Parathyroid adenoma (tissue), 2 donors: Measurements from ENCODE around the gene GIGYF1.
A peak's percentile ranks its signal among the peaks of the same experiment; 100 is the strongest.
"Not testable (repeated sequence)": the region's sequence is repeated elsewhere in the genome, so short reads cannot be mapped to it uniquely, and the experiment has no call there.

Source experiments
- H2AFZ ChIP-seq: fragments of 300-600 bp; sonication (generic); one replicate; pipeline ENCODE4 v1.7.0; 2017; ENCODE audit warnings: antibody characterized with exemption, mild to moderate bottlenecking
- H3K27ac ChIP-seq: fragments of 300-600 bp; sonication (generic); one replicate; pipeline ENCODE4 v1.7.0; 2017
- H3K27me3 ChIP-seq: fragments of 300-600 bp; sonication (generic); one replicate; pipeline ENCODE4 v1.7.0; 2017; ENCODE audit warnings: low read length; ENCODE audit not compliant: control insufficient read depth, insufficient read depth
- H3K36me3 ChIP-seq: fragments of 300-600 bp; sonication (generic); one replicate; pipeline ENCODE4 v1.7.0; 2017; ENCODE audit warnings: low read length; ENCODE audit not compliant: control insufficient read depth, insufficient read depth
- H3K4me1 ChIP-seq: fragments of 300-600 bp; sonication (generic); one replicate; pipeline ENCODE4 v1.7.0; 2017; ENCODE audit warnings: control low read depth
- H3K4me2 ChIP-seq: fragments of 300-600 bp; sonication (generic); one replicate; pipeline ENCODE4 v1.7.0; 2017; ENCODE audit warnings: low read length
- H3K4me3 ChIP-seq: fragments of 300-600 bp; sonication (generic); one replicate; pipeline ENCODE4 v1.7.0; 2017; ENCODE audit warnings: low read depth, low read length
- H3K79me2 ChIP-seq: fragments of 300-600 bp; sonication (generic); one replicate; pipeline ENCODE4 v1.7.0; 2017; ENCODE audit warnings: control low read depth
- H3K9ac ChIP-seq: fragments of 300-600 bp; sonication (generic); one replicate; pipeline ENCODE4 v1.7.0; 2017; ENCODE audit warnings: mild to moderate bottlenecking
- H3K9me3 ChIP-seq: fragments of 300-600 bp; sonication (generic); one replicate; pipeline ENCODE4 v1.7.0; 2017; ENCODE audit warnings: low read length; ENCODE audit not compliant: control insufficient read depth
- TF ChIP-seq, protein P1 (sequence below): fragments of 300-600 bp; sonication (generic); IDR thresholded peaks from one replicate; pipeline ENCODE4 v1.7.0; 2017; ENCODE audit warnings: antibody characterized with exemption, mild to moderate bottlenecking
- donor health status: primary hyperparathyroidism.

Gene GIGYF1

GRCh38 chr7:100673302-100673941 is 20.6 kb downstream of the GIGYF1 start, which contains the start of gene GNB2:
GNB2 (plus strand) TSS chr7:100673740; CDS start chr7:100676266, 2,526 bp downstream.
- TF ChIP-seq, protein P1, sequence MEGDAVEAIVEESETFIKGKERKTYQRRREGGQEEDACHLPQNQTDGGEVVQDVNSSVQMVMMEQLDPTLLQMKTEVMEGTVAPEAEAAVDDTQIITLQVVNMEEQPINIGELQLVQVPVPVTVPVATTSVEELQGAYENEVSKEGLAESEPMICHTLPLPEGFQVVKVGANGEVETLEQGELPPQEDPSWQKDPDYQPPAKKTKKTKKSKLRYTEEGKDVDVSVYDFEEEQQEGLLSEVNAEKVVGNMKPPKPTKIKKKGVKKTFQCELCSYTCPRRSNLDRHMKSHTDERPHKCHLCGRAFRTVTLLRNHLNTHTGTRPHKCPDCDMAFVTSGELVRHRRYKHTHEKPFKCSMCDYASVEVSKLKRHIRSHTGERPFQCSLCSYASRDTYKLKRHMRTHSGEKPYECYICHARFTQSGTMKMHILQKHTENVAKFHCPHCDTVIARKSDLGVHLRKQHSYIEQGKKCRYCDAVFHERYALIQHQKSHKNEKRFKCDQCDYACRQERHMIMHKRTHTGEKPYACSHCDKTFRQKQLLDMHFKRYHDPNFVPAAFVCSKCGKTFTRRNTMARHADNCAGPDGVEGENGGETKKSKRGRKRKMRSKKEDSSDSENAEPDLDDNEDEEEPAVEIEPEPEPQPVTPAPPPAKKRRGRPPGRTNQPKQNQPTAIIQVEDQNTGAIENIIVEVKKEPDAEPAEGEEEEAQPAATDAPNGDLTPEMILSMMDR = no peak
- Histone ChIP-seq H3K79me2 (no peaks in the 10 kb centered on the region), H3K9me3 (no peaks in the 10 kb centered on the region), H3K4me2 (peak within 1 kb of the TSS; percentile 99), H3K36me3 (no peaks in the 10 kb centered on the region), H3K9ac (peak within 1 kb of the TSS; percentile 94), H3K4me3 (peak within 1 kb of the TSS; percentile 87), H3K4me1 (no peaks in the 10 kb centered on the region), H3K27me3 (no peaks in the 10 kb centered on the region), H2AFZ (peak within 1 kb of the TSS; percentile 92), H3K27ac (peak within 1 kb of the TSS; percentile 97)

- Histone ChIP-seq H3K4me2 (no peak overlapping the region), H3K79me2 (no peaks in the 10 kb centered on the region), H3K9ac (no peak overlapping the region), H3K36me3 (no peaks in the 10 kb centered on the region), H2AFZ (no peak overlapping the region), H3K4me1 (no peaks in the 10 kb centered on the region), H3K9me3 (no peaks in the 10 kb centered on the region), H3K4me3 (no peak overlapping the region), H3K27ac (no peak overlapping the region), H3K27me3 (no peaks in the 10 kb centered on the region)
- TF ChIP-seq, protein P1 = no peak
Measured at GRCh38 chr7:100671353-100672327, 22.4 kb downstream of the GIGYF1 start.

DNA sequence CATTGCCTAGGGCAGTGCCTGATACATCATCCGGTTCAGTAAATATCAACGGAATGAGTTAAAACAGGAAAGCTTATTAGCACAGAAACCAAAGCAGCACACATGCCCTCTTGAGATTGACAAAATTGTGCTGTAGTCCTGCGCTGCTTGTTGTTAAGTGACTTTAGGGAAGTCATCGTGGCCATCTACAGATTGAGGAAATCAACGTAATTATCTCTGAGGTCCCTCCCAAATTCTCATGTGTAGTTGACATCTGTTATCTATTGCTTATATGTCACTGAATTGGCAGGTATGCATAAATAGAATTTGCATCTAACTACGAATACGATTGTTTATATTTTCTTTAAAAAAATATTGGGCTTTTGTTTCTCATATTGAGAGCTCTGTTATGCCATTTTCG is 24.0 kb downstream of the GIGYF1 start:
- no peak overlapping the region for H2AFZ ChIP-seq
- no peaks in the 10 kb centered on the region for H3K9me3 ChIP-seq
- H3K4me2 ChIP-seq = no peak overlapping the region
- no peaks in the 10 kb centered on the region for H3K36me3 ChIP-seq
- no peak overlapping the region for H3K9ac ChIP-seq
- no peak overlapping the region for H3K4me3 ChIP-seq
- no peaks in the 10 kb centered on the region for H3K4me1 ChIP-seq
- no peaks in the 10 kb centered on the region for H3K27me3 ChIP-seq
- no peaks in the 10 kb centered on the region for H3K79me2 ChIP-seq
- H3K27ac ChIP-seq = no peak overlapping the region
- TF ChIP-seq, protein P1 = no peak

DNA sequence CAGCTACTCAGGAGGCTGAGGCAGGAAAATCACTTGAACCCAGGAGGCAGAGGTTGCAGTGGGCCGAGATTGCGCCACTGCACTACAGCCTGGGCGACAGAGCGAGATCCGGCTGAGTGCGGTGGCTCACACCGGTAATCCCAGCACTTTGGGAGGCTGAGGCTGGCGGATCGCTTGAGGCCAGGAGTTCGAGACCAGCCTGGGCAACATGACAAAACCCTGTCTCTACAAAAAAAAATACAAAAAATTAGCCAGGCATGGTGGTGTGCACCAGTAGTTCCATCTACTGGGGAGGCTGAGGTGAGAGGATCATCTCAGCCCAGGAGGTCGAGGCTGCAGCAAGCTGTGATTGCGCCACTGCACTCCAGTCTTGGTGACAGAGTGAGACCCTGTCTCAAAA is 24.9 kb downstream of the GIGYF1 start:
- not testable (repeated sequence) for H2AFZ ChIP-seq, H3K4me1 ChIP-seq, H3K4me3 ChIP-seq, H3K9me3 ChIP-seq, H3K27me3 ChIP-seq, H3K4me2 ChIP-seq, H3K9ac ChIP-seq, H3K27ac ChIP-seq, H3K36me3 ChIP-seq, H3K79me2 ChIP-seq

DNA sequence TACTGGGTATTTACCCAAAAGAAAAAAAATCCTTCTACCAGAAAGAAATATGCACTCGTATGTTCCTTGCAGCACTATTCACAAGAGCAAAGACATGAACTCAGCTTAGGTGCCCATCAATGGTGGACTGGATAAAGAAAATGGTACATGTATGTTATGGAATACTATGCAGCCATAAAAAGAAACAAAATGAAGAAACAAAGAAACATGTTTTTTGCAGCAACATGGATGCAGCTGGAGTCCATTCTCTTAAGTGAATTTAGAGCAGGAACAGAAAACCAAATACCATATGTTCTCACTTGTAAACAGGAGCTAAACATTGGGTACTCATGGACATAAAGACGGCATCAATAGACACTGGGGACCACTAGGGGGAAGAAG is 26.0 kb downstream of the GIGYF1 start:
- Histone ChIP-seq H3K4me2 (no peak overlapping the region), H3K9me3 (no peaks in the 10 kb centered on the region)
- TF ChIP-seq, protein P1 = no peak

More for the DNA sequence above, 26.0 kb downstream of the GIGYF1 start:
- no peak overlapping the region for H3K4me3 ChIP-seq
- H3K79me2 ChIP-seq = no peaks in the 10 kb centered on the region
- H3K4me1 ChIP-seq = no peaks in the 10 kb centered on the region
- no peaks in the 10 kb centered on the region for H3K27me3 ChIP-seq
- no peaks in the 10 kb centered on the region for H3K36me3 ChIP-seq
- no peak overlapping the region for H3K9ac ChIP-seq
- H2AFZ ChIP-seq = no peak overlapping the region
- no peak overlapping the region for H3K27ac ChIP-seq
